ENCODE results near the gene EIF4G1. TPM values are rescaled to one million over a fixed set of nuclear protein-coding genes. Genes with fewer than 3 reads are reported as not detected.
A peak's percentile ranks its signal among the peaks of the same experiment; 100 is the strongest.

EIF4G1 gene
- total RNA-seq, 1 donor from 2014 or later, result 490 TPM

DNA sequence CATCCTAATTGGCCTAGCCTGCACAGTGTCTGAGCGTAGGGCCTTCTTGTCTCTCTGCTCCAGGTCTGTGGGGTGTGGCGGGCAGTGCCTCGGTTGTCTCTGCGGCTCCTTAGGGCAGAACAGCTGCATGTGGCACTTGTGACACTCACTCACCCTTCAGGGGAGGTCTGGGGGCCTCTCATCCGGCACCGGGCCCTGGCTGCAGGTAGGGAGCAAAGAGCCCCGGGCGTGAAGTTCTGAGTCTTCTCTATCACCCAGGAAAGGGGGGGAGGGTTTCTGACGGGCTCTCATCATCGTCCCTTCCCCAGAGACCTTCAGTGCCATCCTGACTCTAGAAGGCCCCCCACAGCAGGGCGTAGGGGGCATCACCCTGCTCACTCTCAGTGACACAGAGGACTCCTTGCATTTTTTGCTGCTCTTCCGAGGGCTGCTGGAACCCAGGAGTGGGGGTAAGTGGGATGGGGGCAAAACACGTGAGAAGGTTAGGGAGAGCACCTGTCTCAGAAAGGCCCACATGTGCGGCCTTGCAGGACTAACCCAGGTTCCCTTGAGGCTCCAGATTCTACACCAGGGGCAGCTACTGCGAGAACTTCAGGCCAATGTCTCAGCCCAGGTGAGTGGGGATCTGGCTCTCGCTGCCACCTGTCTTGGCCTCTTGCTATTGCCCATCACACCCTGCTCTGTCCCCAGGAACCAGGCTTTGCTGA, 68.1 kb downstream of the EIF4G1 start:
- peak overlapping the region; percentile 38 for H3K27ac Mint-ChIP-seq (ENCODE audit: unreplicated experiment)
- no peak overlapping the region for H2AFZ ChIP-seq (ENCODE audit: low read depth, low read length)
- peaks cover 41% of the 10 kb centered on the region for H3K27me3 ChIP-seq (ENCODE audit: insufficient read depth, low read length)
- H3K4me2 ChIP-seq (ENCODE audit: low read length), result no peak overlapping the region
- peaks cover 2% of the 10 kb centered on the region for H3K36me3 Mint-ChIP-seq (ENCODE audit: low read depth, unreplicated experiment)
- no peaks in the 10 kb centered on the region for H3K9me3 Mint-ChIP-seq (ENCODE audit: unreplicated experiment)
- H3K79me2 ChIP-seq (ENCODE audit: insufficient read depth, low read length), result no peaks in the 10 kb centered on the region
- no peaks in the 10 kb centered on the region for H3K36me3 ChIP-seq (ENCODE audit: insufficient read depth, low read length)
- FAIRE-seq (no peak), DNase-seq (ENCODE audit: low read depth) (no peak)
- H3K4me3 Mint-ChIP-seq (ENCODE audit: unreplicated experiment), result no peak overlapping the region
- H3K27me3 Mint-ChIP-seq (ENCODE audit: low read depth, unreplicated experiment), result peaks cover 54% of the 10 kb centered on the region
- H3K9ac ChIP-seq (ENCODE audit: low read length), result no peak overlapping the region
- H3K4me3 ChIP-seq (ENCODE audit: insufficient read depth, low read depth, low read length), result no peak overlapping the region
- H3K27ac ChIP-seq (ENCODE audit: low read depth, low read length), result no peak overlapping the region
- no peaks in the 10 kb centered on the region for H4K20me1 ChIP-seq (ENCODE audit: insufficient read depth, low read length)
- H3K4me1 ChIP-seq (ENCODE audit: insufficient read depth, low read length), result peaks cover 5% of the 10 kb centered on the region
- no peaks in the 10 kb centered on the region for H3K9me3 ChIP-seq (ENCODE audit: insufficient read depth, low read depth, low read length)
- H3K4me1 Mint-ChIP-seq (ENCODE audit: low read depth, unreplicated experiment), result peaks cover 16% of the 10 kb centered on the region
- TF ChIP-seq EZH2 (IDR thresholded peaks at IDR 0.05; ENCODE audit: insufficient read depth, low read length), result no peak
- TF ChIP-seq, protein P1, sequence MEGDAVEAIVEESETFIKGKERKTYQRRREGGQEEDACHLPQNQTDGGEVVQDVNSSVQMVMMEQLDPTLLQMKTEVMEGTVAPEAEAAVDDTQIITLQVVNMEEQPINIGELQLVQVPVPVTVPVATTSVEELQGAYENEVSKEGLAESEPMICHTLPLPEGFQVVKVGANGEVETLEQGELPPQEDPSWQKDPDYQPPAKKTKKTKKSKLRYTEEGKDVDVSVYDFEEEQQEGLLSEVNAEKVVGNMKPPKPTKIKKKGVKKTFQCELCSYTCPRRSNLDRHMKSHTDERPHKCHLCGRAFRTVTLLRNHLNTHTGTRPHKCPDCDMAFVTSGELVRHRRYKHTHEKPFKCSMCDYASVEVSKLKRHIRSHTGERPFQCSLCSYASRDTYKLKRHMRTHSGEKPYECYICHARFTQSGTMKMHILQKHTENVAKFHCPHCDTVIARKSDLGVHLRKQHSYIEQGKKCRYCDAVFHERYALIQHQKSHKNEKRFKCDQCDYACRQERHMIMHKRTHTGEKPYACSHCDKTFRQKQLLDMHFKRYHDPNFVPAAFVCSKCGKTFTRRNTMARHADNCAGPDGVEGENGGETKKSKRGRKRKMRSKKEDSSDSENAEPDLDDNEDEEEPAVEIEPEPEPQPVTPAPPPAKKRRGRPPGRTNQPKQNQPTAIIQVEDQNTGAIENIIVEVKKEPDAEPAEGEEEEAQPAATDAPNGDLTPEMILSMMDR (IDR thresholded peaks at IDR 0.05; ENCODE audit: insufficient read depth, low read depth, low read length), result no peak

DNA sequence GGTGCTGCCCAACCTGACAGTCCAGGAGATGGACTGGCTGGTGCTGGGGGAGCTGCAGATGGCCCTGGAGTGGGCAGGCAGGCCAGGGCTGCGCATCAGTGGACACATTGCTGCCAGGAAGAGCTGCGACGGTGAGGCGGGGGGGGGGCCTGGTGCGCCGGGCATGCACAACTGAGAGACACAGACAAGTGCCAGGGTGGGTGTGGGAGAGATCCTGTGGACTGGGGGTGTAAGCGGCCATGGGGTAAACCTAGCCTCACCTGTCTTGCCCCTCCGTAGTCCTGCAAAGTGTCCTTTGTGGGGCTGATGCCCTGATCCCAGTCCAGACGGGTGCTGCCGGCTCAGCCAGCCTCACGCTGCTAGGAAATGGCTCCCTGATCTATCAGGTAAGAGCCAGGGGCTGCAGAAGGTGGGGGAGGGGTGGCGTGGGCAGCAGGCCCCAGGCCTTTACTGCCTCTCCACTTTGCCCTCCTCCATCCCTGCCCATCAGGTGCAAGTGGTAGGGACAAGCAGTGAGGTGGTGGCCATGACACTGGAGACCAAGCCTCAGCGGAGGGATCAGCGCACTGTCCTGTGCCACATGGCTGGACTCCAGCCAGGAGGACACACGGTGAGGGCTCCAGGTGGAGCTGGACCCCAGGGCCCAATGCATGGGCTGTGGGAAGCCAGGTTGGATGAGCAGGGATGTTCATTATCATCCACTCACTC, 68.8 kb downstream of the EIF4G1 start:
- no peaks in the 10 kb centered on the region for H3K9me3 ChIP-seq (ENCODE audit: insufficient read depth, low read depth, low read length)
- FAIRE-seq (no peak), DNase-seq (ENCODE audit: low read depth) (no peak)
- no peaks in the 10 kb centered on the region for H3K36me3 ChIP-seq (ENCODE audit: insufficient read depth, low read length)
- no peak overlapping the region for H3K27ac Mint-ChIP-seq (ENCODE audit: unreplicated experiment)
- peaks cover 5% of the 10 kb centered on the region for H3K4me1 ChIP-seq (ENCODE audit: insufficient read depth, low read length)
- no peak overlapping the region for H2AFZ ChIP-seq (ENCODE audit: low read depth, low read length)
- H3K27me3 ChIP-seq (ENCODE audit: insufficient read depth, low read length), result peaks cover 38% of the 10 kb centered on the region
- H3K4me2 ChIP-seq (ENCODE audit: low read length), result no peak overlapping the region
- H3K36me3 Mint-ChIP-seq (ENCODE audit: low read depth, unreplicated experiment), result peaks cover 2% of the 10 kb centered on the region
- no peaks in the 10 kb centered on the region for H3K79me2 ChIP-seq (ENCODE audit: insufficient read depth, low read length)
- no peak overlapping the region for H3K27ac ChIP-seq (ENCODE audit: low read depth, low read length)
- no peak overlapping the region for H3K4me3 Mint-ChIP-seq (ENCODE audit: unreplicated experiment)
- no peak overlapping the region for H3K4me3 ChIP-seq (ENCODE audit: insufficient read depth, low read depth, low read length)
- H3K9ac ChIP-seq (ENCODE audit: low read length), result no peak overlapping the region
- TF ChIP-seq, protein P1 (IDR thresholded peaks at IDR 0.05; ENCODE audit: insufficient read depth, low read depth, low read length), result no peak
- no peak for TF ChIP-seq EZH2 (IDR thresholded peaks at IDR 0.05; ENCODE audit: insufficient read depth, low read length)
- peaks cover 52% of the 10 kb centered on the region for H3K27me3 Mint-ChIP-seq (ENCODE audit: low read depth, unreplicated experiment)
- peaks cover 12% of the 10 kb centered on the region for H3K4me1 Mint-ChIP-seq (ENCODE audit: low read depth, unreplicated experiment)
- no peaks in the 10 kb centered on the region for H3K9me3 Mint-ChIP-seq (ENCODE audit: unreplicated experiment)
- no peaks in the 10 kb centered on the region for H4K20me1 ChIP-seq (ENCODE audit: insufficient read depth, low read length)

DNA sequence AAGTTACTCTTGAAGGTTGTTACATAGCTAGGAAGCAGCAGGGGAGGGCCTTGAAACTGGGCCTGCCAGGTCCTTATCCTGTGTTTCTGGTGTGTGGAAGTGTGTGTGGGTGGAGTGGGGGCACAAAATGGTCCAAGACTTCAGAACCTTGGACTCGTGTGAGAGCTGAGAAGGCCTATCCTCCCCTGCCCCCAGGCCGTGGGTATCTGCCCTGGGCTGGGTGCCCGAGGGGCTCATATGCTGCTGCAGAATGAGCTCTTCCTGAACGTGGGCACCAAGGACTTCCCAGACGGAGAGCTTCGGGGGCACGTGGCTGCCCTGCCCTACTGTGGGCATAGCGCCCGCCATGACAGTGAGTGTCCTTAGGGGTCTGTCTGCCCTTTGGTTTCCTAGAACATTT, 69.9 kb downstream of the EIF4G1 start:
- H3K4me3 Mint-ChIP-seq (ENCODE audit: unreplicated experiment), result no peak overlapping the region
- peaks cover under 1% of the 10 kb centered on the region for H3K4me1 Mint-ChIP-seq (ENCODE audit: low read depth, unreplicated experiment)
- H3K27me3 ChIP-seq (ENCODE audit: insufficient read depth, low read length), result peaks cover 28% of the 10 kb centered on the region
- H2AFZ ChIP-seq (ENCODE audit: low read depth, low read length), result no peak overlapping the region
- TF ChIP-seq, protein P1 (IDR thresholded peaks at IDR 0.05; ENCODE audit: insufficient read depth, low read depth, low read length), result no peak
- TF ChIP-seq EZH2 (IDR thresholded peaks at IDR 0.05; ENCODE audit: insufficient read depth, low read length), result no peak
- peaks cover 49% of the 10 kb centered on the region for H3K27me3 Mint-ChIP-seq (ENCODE audit: low read depth, unreplicated experiment)
- no peak overlapping the region for H3K4me3 ChIP-seq (ENCODE audit: insufficient read depth, low read depth, low read length)
- no peaks in the 10 kb centered on the region for H4K20me1 ChIP-seq (ENCODE audit: insufficient read depth, low read length)
- H3K27ac Mint-ChIP-seq (ENCODE audit: unreplicated experiment), result no peak overlapping the region
- peaks cover 2% of the 10 kb centered on the region for H3K36me3 Mint-ChIP-seq (ENCODE audit: low read depth, unreplicated experiment)
- H3K4me2 ChIP-seq (ENCODE audit: low read length), result no peak overlapping the region
- peaks cover 5% of the 10 kb centered on the region for H3K4me1 ChIP-seq (ENCODE audit: insufficient read depth, low read length)
- H3K9me3 Mint-ChIP-seq (ENCODE audit: unreplicated experiment), result no peaks in the 10 kb centered on the region
- H3K36me3 ChIP-seq (ENCODE audit: insufficient read depth, low read length), result no peaks in the 10 kb centered on the region
- no peaks in the 10 kb centered on the region for H3K79me2 ChIP-seq (ENCODE audit: insufficient read depth, low read length)
- DNase-seq (ENCODE audit: low read depth), result no peak
- no peak for FAIRE-seq
- no peaks in the 10 kb centered on the region for H3K9me3 ChIP-seq (ENCODE audit: insufficient read depth, low read depth, low read length)
- H3K9ac ChIP-seq (ENCODE audit: low read length), result no peak overlapping the region
- H3K27ac ChIP-seq (ENCODE audit: low read depth, low read length), result no peak overlapping the region

Data from astrocyte (in vitro differentiated cells and primary cell).